ENCODE results near the gene KLHL22.
A peak's percentile ranks its signal among the peaks of the same experiment; 100 is the strongest.

Gene KLHL22

GRCh38 chr22:20435436-20436306, 59.9 kb downstream of the KLHL22 start:
- TF ChIP-seq CTCF (IDR thresholded peaks at IDR 0.05; ENCODE audit: borderline replicate concordance, control extremely low read depth, extremely low read depth, insufficient read depth, missing control alignments) = no peak
- no peak for DNase-seq (ENCODE audit: low spot score)
- in situ Hi-C loops (cut with MboI; ENCODE audit: low sequenced_read_pairs, unreplicated experiment) = no loop called here

GRCh38 chr22:20434773-20435172, 60.8 kb downstream of the KLHL22 start:
- TF ChIP-seq CTCF (IDR thresholded peaks at IDR 0.05; ENCODE audit: borderline replicate concordance, control extremely low read depth, extremely low read depth, insufficient read depth, missing control alignments) = no peak
- in situ Hi-C loops (cut with MboI; ENCODE audit: low sequenced_read_pairs, unreplicated experiment) = no loop called here
- DNase-seq (ENCODE audit: low spot score) = no peak

- in situ Hi-C loops (cut with MboI; ENCODE audit: low sequenced_read_pairs, unreplicated experiment) = no loop called here
- TF ChIP-seq CTCF (IDR thresholded peaks at IDR 0.05; ENCODE audit: borderline replicate concordance, control extremely low read depth, extremely low read depth, insufficient read depth, missing control alignments) = no peak
Observed at GRCh38 chr22:20434264-20434751, 61.3 kb downstream of the KLHL22 start.

GRCh38 chr22:20433686-20434241, 61.8 kb downstream of the KLHL22 start:
- DNase-seq (ENCODE audit: low spot score) = peak; percentile 22
- in situ Hi-C loops (cut with MboI; ENCODE audit: low sequenced_read_pairs, unreplicated experiment) = no loop called here
- TF ChIP-seq CTCF (IDR thresholded peaks at IDR 0.05; ENCODE audit: borderline replicate concordance, control extremely low read depth, extremely low read depth, insufficient read depth, missing control alignments) = no peak

More at GRCh38 chr22:20434264-20434751, 61.3 kb downstream of the KLHL22 start:
- peak; percentile 16 for DNase-seq (ENCODE audit: low spot score)

GRCh38 chr22:20433191-20433590, 62.4 kb downstream of the KLHL22 start:
- peak; percentile 18 for DNase-seq (ENCODE audit: low spot score)

More at GRCh38 chr22:20433191-20433590, 62.4 kb downstream of the KLHL22 start:
- TF ChIP-seq CTCF (IDR thresholded peaks at IDR 0.05; ENCODE audit: borderline replicate concordance, control extremely low read depth, extremely low read depth, insufficient read depth, missing control alignments) = no peak
- in situ Hi-C loops (cut with MboI; ENCODE audit: low sequenced_read_pairs, unreplicated experiment) = no loop called here
